GM18519 (cell line): ENCODE data around the gene SEPTIN5.
"Not testable (repeated sequence)": the region's sequence is repeated elsewhere in the genome, so short reads cannot be mapped to it uniquely, and the experiment has no call there.

Experiments used
- ATAC-seq: cut with Tn5 transposase; IDR thresholded peaks from one replicate; pipeline ENCODE4 v1.9.1; 2021; ENCODE audit warnings: mild to moderate bottlenecking, moderate library complexity; ENCODE audit not compliant: unreplicated experiment, low FRiP score

Gene SEPTIN5

GRCh38 chr22:19680287-19680881 lies 33.9 kb upstream of the SEPTIN5 start:
- no peak for ATAC-seq

- no peak for ATAC-seq
Measured at GRCh38 chr22:19680911-19681862, 33.1 kb upstream of the SEPTIN5 start.

DNA sequence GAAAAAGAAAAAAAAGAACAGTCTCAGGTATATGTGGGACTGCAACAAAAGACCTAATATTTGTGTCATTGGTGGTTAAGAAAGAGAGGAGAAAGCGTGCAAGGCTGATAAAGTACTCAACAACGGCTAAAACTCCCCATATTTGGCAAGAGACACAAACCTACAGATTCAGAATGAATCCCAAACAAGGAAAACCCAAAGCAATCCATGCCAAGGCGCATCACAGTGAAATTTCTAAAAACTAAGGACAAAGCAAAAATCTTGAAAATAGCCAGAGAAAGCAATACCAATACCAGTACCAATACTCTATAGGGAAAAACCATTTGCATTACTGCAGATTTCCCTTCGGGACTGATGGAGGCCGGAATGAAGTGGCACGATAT lies 32.4 kb upstream of the SEPTIN5 start:
- no peak for ATAC-seq

DNA sequence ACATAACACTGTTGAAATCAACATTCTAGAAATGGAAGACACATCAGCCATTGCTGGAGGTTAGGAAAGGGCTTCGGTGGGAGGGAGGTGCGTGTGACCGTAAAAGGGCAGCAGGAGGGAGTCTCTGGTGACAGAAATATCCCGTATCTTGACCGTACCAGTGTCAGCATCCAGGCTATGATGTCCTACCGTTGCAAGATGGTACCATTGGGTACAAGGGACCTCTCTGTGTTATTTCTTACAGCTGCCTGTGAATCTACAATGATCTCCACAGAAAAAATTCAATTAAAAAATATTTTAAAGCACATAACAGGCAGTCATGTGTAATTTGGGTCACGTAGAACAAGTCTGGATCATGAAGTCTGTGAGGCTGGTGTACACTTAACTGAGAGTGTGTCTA lies 27.4 kb upstream of the SEPTIN5 start:
- no peak for ATAC-seq

DNA sequence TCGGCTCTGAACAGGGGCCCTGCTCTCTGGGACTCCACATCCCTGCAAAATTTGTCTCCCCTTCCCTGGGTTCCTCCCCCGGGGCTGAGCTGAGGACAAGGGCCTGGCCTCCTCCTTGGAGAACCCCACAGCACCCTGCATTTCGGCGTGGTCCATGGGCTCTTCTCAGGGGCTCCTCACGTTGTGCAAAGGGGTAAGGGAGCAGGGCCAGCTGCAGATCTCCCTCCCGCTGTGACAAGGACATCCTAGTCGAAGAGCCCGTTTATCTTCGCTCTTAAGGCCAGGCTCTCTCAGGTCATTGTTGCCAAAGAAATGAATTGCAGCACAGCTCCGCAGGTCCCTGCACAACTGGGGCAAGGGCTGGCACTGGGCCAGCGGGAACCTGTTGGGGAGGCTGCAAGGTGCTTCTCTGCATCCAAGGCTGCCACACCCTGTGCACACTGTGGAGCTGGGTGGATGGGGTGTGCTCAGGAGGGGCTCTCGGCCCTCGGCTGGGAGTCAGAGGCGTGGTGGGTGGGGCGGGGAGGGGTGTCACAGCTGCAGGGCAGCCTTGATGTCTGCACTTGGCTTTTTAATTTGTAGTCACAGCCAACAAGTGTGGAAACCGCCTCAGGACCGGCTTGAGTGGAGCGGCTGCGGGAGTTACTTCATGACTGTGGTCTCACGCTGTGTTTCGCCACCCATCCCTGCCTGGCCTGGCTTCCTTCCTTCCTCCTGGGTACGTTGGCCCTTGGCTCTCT lies 26.6 kb upstream of the SEPTIN5 start:
- ATAC-seq = no peak

DNA sequence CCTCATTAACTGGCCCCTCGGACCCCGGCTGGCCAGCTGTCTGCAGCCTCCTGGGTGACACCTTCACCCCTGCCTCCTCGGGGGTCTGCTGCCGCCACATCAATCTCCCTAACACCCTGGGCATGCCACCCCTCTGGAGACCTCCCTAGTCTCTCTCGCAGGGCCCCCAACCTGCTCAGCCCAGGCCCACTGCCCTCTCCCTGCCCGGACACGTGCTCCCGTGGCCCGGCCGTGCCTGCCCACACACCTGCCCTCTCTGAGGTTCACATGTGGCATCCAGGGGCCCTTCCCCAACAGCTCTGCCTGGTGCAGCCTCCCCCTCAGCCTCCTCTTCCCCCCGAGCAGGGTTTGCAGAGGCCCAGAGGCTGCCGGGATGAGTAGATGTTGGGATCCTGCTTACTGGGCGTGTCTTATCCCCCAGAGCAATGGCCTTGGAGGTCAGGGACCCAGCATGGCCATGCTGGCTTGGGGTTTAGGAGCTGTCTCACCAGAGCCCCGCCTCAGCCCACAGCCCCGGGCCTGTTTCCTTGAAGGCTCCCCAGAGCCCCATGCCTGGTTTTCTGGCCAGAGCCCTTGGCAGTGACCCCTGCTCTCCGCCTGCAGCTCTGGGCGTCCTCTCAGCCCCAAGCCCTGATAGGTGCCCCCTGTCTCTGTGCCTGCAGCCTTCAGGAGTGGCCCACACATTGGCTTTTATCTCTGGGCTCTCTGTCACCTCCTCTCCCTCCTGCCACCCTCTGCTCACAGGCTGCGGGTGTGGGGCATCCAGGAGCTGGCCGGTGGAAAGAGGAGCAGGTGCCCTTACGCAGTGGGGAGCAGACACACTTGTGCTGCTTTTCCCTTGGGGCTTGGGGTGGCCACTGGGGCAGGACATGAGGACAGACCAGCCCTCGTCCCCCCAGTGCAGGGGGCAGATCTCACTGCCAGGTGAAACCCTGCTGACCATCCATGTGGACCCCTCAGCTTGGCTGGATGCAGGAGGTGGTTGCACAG lies 25.7 kb upstream of the SEPTIN5 start:
- ATAC-seq = no peak

GRCh38 chr22:19689408-19689807 lies 24.9 kb upstream of the SEPTIN5 start:
- ATAC-seq = no peak

DNA sequence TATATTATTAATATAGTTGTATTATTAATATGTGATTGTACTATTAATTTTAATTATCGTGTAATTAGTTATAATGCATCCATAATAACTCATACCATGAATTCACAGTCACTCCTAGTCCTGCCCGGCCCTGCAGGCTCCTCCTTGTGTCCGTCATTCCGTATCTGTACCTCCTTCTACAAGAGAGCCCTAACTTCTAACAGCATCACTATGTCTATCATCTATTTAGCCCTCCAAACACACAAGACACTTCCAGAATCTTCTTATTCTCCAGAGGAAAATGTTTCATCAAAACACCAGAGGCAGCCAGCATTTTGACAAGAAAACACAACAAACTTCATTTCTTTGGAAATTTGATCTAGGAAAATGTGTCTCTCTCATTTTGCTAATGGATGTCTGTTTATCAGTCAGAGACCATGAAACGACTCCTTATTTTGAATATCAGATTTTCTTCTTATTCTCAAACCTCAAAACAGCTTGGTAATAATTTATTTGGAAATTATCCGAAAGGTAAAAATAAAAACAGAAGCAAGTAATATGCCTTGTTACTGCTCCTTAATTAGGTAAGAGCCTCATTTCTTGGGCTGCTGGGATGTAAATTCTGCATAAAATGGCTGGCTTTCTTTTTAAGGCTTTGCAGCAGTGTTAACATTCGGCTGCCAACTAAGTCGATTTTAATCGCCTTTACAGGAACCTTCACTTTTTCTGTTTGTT lies 23.1 kb upstream of the SEPTIN5 start:
- no peak for ATAC-seq

DNA sequence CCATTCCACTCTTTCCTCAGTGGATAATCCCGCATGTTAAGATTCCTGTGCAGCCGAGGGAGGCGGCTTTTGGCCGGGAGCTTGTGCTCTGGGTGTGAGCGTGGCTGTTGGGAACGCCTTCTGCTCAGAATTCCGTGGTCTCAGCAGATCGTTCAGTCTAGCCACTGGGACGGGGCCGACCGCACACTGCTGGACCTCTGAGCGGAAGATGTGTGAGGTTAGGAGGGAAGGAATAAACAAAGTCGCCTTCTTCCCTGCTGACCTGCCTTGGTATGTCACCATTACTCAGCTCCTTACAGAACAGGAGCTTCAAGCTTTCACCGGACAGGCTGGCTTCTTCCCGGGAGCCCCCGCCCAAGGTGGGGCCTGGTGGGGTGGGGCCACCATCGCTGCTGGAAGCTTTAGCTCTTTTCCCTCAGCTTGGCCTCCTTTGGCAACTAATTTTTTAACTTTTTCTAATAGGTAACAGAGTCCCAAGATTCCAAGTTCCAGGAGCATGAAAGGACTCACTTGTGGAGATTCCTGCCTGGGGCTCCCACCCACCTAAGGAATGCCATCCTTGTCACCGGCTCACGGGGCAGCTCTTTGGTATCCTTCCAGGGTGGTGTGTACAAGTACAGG lies 22.5 kb upstream of the SEPTIN5 start:
- no peak for ATAC-seq

- ATAC-seq = no peak
Measured at GRCh38 chr22:19693581-19693980, 20.7 kb upstream of the SEPTIN5 start.

- ATAC-seq = no peak
Measured at GRCh38 chr22:19693981-19694670, 20.2 kb upstream of the SEPTIN5 start.

GRCh38 chr22:19694696-19695095 lies 19.6 kb upstream of the SEPTIN5 start:
- no peak for ATAC-seq

DNA sequence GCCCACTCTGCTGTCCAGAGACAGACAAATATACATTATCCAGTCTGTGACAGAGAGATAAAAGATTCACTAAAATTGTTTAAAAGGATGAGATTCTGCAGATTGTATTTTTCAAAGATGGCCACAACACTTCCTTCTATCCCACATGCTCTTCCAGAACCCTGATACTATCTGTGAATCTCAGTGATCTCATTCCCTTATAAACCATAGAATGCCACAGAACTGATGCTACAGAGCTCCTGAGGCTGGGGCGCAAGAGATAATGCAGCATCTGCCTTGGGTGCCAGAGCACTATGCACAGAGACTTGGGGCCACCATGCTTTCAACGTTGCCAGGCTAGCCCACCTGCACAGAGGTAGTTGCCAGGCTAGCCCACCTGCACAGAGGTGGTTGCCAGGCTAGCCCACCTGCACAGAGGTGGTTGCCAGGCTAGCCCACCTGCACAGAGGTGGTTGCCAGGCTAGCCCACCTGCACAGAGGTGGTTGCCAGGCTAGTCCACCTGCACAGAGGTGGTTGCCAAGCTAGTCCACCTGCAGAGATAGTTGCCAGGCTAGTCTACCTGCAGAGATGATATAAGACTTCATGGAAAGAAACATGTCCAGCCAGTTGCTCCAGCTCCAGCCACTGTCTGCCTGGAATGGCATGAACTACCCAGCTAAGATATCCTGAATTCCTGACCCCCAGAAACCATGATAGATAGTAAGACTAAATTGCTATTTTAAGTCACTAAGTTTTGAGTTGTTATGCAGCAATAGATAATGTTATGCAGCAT lies 17.6 kb upstream of the SEPTIN5 start:
- no peak for ATAC-seq

- ATAC-seq = not testable (repeated sequence)
Measured at GRCh38 chr22:19697871-19698270, 16.4 kb upstream of the SEPTIN5 start.

- ATAC-seq = no peak
Measured at GRCh38 chr22:19700790-19701419, 13.4 kb upstream of the SEPTIN5 start.

DNA sequence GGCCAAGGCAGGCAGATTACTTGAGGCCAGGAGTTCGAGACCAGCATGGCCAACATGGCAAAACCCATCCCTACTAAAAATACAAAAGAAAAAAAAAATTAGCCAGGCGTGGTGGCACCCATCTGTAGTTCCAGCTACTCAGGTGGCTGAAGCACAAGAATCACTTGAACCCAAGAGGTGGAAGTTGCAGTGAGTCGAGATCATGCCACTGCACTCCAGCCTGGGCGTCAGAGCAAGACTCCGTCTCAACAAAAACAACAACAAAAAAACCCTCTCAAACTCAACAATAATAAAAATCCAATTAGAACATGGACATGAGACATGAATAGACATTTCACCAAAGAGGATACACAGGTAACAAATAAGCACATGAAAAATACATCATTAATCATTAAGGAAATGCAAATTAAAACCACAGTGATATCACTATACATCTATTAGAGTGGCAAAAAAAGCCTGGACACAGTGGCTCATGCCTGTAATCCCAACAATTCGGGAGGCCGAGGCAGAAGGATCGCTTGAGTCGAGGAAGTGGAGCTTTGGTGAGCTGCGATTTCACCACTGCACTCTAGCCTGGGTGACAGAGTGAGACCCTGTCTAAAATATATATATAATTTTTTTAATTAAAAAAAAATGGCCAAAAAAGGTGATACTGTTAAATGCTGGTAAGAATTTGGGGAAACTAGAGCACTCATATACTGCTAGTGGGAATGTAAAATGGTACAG lies 12.7 kb upstream of the SEPTIN5 start:
- no peak for ATAC-seq

DNA sequence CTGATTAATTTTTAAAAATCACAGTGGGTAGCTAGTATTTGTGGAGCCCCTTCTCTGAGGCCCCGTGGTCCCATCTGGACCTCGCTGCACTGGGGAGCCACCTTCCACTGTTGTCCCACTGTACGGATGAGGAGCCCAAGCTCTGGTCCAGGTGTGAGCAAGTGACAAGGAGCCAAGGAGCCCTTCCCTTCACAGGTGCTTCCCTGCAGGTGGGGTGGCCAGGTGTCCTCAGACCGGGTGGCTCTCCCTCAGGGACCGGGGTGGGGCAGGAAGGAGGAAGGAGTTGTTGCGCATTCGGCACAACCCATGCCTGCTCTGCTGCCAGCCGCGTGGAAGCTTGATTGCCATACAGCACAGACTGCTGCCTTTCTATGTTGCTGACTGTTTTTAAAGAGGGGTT lies 10.4 kb upstream of the SEPTIN5 start:
- no peak for ATAC-seq
